K562 (cell line): ENCODE data around the gene ARV1. TPM values are rescaled to one million over a fixed set of nuclear protein-coding genes. Genes with fewer than 3 reads are reported as not detected.
A peak's percentile ranks its signal among the peaks of the same experiment; 100 is the strongest.

Source experiments
- ARID1B ChIP-seq: fragments of 450-650 bp; IDR thresholded peaks from 2 replicates; pipeline ENCODE4 v1.6.1; 2016; ENCODE audit warnings: antibody characterized with exemption, mild to moderate bottlenecking, inconsistent platforms
- CREBBP ChIP-seq: IDR thresholded peaks from one replicate; pipeline ENCODE4 v1.6.1; 2012; ENCODE audit warnings: low read depth, mild to moderate bottlenecking, control low read depth, inconsistent platforms, low read length
- DPF2 ChIP-seq: fragments of 450-650 bp; IDR thresholded peaks from 2 replicates; pipeline ENCODE4 v1.6.1; 2016
- GABPA ChIP-seq: fragments of 200-800 bp; sonication (Bioruptor generic); conservative IDR thresholded peaks from 2 replicates; pipeline ENCODE4 v1.6.1; 2016; ENCODE audit warnings: low read depth, missing genetic modification characterization, missing compliant biosample characterization
- GABPB1 ChIP-seq: sonication (generic); formaldehyde crosslinking; IDR thresholded peaks from 2 replicates; pipeline ENCODE4 v1.8.0; 2022; ENCODE audit warnings: mild to moderate bottlenecking, missing genetic modification reagents
- GABPB2 ChIP-seq: fragments of 250-450 bp; sonication (Bioruptor Pico); conservative IDR thresholded peaks from 2 replicates; pipeline ENCODE4 v1.5.1; 2021; ENCODE audit warnings: mild to moderate bottlenecking
- GTF2F1 ChIP-seq: IDR thresholded peaks from 2 replicates; pipeline ENCODE4 v1.6.1; 2011; ENCODE audit warnings: low read depth, low read length, improper control_type of control experiment
- MBD2 ChIP-seq: sonication (generic); IDR thresholded peaks from 2 replicates; pipeline ENCODE4 v1.6.1; 2016; ENCODE audit warnings: low read depth, borderline replicate concordance
- MTF1 ChIP-seq: fragments of 250-450 bp; sonication (Bioruptor Pico); IDR thresholded peaks from 2 replicates; pipeline ENCODE4 v1.9.0; 2021; ENCODE audit warnings: moderate library complexity, mild to moderate bottlenecking, inconsistent platforms, borderline replicate concordance
- NR2C1 ChIP-seq, 2 experiments: fragments of 450-650 bp; IDR thresholded peaks; 2 replicates each; pipeline ENCODE4 v1.6.1; 2017; ENCODE audit warnings: mild to moderate bottlenecking in 2 of 2, antibody characterized with exemption in 1 of 2, inconsistent platforms in 1 of 2, missing compliant biosample characterization in 1 of 2, missing genetic modification characterization in 1 of 2
- PHTF2 ChIP-seq: fragments of 250-450 bp; sonication (Bioruptor Pico); IDR thresholded peaks from 2 replicates; pipeline ENCODE4 v1.5.0; 2021; ENCODE audit warnings: mild to moderate bottlenecking
- SMARCA4 ChIP-seq: fragments of 450-650 bp; IDR thresholded peaks from 2 replicates; pipeline ENCODE4 v1.6.1; 2016
- SOX6 ChIP-seq: fragments of 450-650 bp; IDR thresholded peaks from 2 replicates; pipeline ENCODE4 v1.6.1; 2014; ENCODE audit warnings: mild to moderate bottlenecking
- TCF3 ChIP-seq: sonication (generic); formaldehyde crosslinking; IDR thresholded peaks from 2 replicates; pipeline ENCODE4 v1.4.0; 2020; ENCODE audit warnings: mild to moderate bottlenecking, missing genetic modification reagents
- TEAD2 ChIP-seq: fragments of 450-650 bp; IDR thresholded peaks from 2 replicates; pipeline ENCODE4 v1.6.1; 2016; ENCODE audit warnings: missing genetic modification characterization, control low read depth, missing compliant biosample characterization
- TRIM24 ChIP-seq, 2 experiments: fragments of 450-650 bp; IDR thresholded peaks; 2 replicates each; pipeline ENCODE4 v1.6.1; 2016
- ZBTB17 ChIP-seq: fragments of 450-650 bp; formaldehyde crosslinking; IDR thresholded peaks from 2 replicates; pipeline ENCODE4 v1.4.0; 2020; ENCODE audit warnings: mild to moderate bottlenecking
- ZBTB7A ChIP-seq: IDR thresholded peaks from 2 replicates; pipeline ENCODE4 v1.6.1; 2011; ENCODE audit warnings: low read depth, mild to moderate bottlenecking, low read length, moderate library complexity, borderline replicate concordance; ENCODE audit not compliant: control insufficient read depth
- ZNF311 ChIP-seq: fragments of 250-450 bp; sonication (Bioruptor Pico); IDR thresholded peaks from 2 replicates; pipeline ENCODE4 v1.4.0; 2020; ENCODE audit warnings: mild to moderate bottlenecking, moderate library complexity
- ZNF668 ChIP-seq: fragments of 250-450 bp; sonication (Bioruptor Pico); IDR thresholded peaks from 2 replicates; pipeline ENCODE4 v1.8.0; 2022; ENCODE audit warnings: mild to moderate bottlenecking, inconsistent platforms
- ZNF785 ChIP-seq: fragments of 250-450 bp; sonication (Bioruptor Pico); IDR thresholded peaks from 2 replicates; pipeline ENCODE4 v1.4.0; 2020; ENCODE audit warnings: mild to moderate bottlenecking
- polyA plus RNA-seq, 8 experiments: library from polyadenylated mRNA; depleted of rRNA in 4 of 8; stranded (reverse) in 5 of 8; unstranded in 3 of 8; fragments of >200 nt; fragmentation: Nextera tagmentation in 2 of 8; fragmentation: Illumina TruSeq in 1 of 8; extraction: Ambion mirVana in 2 of 8; extraction: Trizol in 1 of 8; gene quantifications; 2 replicates each; pipeline versions ENCODE4 v1.2.1 to v1.2.3, GENCODE V29; 2011 to 2014; ENCODE audit warnings: inconsistent platforms in 1 of 8, missing spikeins in 1 of 8
- total RNA-seq, 7 experiments: library from RNA; depleted of rRNA in 6 of 7; stranded (reverse); fragments of >200 nt in 6 of 7; fragmentation: Illumina TruSeq in 2 of 7; extraction: Trizol in 2 of 7; gene quantifications; 2 replicates each; pipeline versions ENCODE4 v1.2.1 to v1.2.3, GENCODE V29; 2011 to 2021; ENCODE audit warnings: low replicate concordance in 1 of 7
- TF ChIP-seq, protein P1 (sequence below): fragments of 450-650 bp; IDR thresholded peaks from 2 replicates; pipeline ENCODE4 v1.6.1; 2018; ENCODE audit not compliant: partially characterized antibody
- TF ChIP-seq, protein P2 (sequence below): fragments of 250-450 bp; sonication (Bioruptor Pico); IDR thresholded peaks from 2 replicates; pipeline ENCODE4 v1.8.0; 2022; ENCODE audit warnings: moderate library complexity, mild to moderate bottlenecking, inconsistent platforms
- TF ChIP-seq, protein P3 (sequence below): sonication (generic); formaldehyde crosslinking; IDR thresholded peaks from 2 replicates; pipeline ENCODE4 v1.9.0; 2022; ENCODE audit warnings: mild to moderate bottlenecking, missing genetic modification reagents

ARV1 gene
- total and polyA plus RNA-seq, 9 of the 15 experiments (the other 6 are each of a cell fraction or from before 2014, with no cell fraction given), result 54.8 to 139 (median 74.0) TPM

DNA sequence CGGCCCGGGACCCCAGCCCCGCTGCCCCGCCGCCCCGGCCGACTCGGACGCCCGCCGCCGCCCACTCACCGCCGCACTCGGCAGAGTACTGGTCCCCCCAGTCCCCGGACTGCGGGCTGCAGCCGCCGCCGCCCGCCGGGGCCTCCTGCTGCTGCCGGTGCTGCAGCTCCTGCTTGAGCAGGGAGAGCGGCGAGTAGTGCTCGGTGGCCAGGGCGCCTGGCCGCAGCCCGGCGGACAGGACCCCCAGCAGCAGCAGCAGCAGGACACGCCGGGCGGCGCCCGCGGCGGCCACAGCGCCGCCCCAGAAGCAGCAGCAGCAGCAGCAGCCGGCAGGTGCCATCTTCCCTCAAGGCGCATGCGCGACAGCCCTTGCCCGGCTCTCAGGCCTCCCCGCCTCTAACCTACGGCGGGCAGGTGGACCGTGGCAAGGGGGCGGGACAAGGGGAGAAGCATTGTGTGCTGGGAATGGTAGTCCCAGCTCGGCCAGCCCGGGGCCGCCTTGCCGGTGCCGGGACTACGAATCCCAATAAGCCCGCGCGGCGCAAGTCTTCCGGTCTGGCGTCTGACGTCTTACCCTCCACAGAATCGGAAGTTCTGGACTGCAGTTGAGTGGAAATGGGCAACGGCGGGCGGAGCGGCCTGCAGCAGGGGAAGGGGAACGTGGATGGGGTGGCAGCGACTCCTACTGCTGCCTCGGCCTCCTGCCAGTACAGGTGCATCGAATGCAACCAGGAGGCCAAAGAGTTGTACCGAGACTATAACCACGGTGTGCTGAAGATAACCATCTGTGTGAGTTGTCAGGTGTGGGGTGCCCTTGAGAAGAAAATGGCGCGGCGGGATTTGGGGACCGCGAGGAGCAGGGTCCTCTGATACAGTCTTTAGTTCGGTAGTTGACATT, at the start of gene ARV1, which contains the start of gene TTC13 (continued):
- peak; percentile 96 for TF ChIP-seq GABPA (tag)
- no peak for TF ChIP-seq MTF1 (CRISPR knock-in tag)
- TF ChIP-seq ARID1B, result no peak; the same call in 1 of the 2 replicates
- TF ChIP-seq SOX6, result peak; percentile 31; the same call in 1 of the 2 replicates
- TF ChIP-seq, protein P1, sequence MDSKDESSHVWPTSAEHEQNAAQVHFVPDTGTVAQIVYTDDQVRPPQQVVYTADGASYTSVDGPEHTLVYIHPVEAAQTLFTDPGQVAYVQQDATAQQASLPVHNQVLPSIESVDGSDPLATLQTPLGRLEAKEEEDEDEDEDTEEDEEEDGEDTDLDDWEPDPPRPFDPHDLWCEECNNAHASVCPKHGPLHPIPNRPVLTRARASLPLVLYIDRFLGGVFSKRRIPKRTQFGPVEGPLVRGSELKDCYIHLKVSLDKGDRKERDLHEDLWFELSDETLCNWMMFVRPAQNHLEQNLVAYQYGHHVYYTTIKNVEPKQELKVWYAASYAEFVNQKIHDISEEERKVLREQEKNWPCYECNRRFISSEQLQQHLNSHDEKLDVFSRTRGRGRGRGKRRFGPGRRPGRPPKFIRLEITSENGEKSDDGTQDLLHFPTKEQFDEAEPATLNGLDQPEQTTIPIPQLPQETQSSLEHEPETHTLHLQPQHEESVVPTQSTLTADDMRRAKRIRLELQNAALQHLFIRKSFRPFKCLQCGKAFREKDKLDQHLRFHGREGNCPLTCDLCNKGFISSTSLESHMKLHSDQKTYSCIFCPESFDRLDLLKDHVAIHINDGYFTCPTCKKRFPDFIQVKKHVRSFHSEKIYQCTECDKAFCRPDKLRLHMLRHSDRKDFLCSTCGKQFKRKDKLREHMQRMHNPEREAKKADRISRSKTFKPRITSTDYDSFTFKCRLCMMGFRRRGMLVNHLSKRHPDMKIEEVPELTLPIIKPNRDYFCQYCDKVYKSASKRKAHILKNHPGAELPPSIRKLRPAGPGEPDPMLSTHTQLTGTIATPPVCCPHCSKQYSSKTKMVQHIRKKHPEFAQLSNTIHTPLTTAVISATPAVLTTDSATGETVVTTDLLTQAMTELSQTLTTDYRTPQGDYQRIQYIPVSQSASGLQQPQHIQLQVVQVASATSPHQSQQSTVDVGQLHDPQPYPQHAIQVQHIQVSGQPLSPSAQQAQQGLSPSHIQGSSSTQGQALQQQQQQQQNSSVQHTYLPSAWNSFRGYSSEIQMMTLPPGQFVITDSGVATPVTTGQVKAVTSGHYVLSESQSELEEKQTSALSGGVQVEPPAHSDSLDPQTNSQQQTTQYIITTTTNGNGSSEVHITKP, result no peak
- peak; percentile 69 for TF ChIP-seq DPF2
- peak; percentile 79 for TF ChIP-seq NR2C1 (IDR thresholded peaks at IDR 0.05)
- TF ChIP-seq NR2C1 (tag; IDR thresholded peaks at IDR 0.05), result peak; percentile 91
- TF ChIP-seq ZBTB7A, result peak; percentile 68; the same call in 1 of the 2 replicates
- peak; percentile 93 for TF ChIP-seq MBD2
- no peak for TF ChIP-seq ZNF311 (CRISPR knock-in tag)
- peak; percentile 96 for TF ChIP-seq GABPB1 (CRISPR knock-in tag)
- no peak; the same call in none of the 2 replicates for TF ChIP-seq TCF3 (CRISPR knock-in tag)
- peak; percentile 65; the same call in 1 of the 2 replicates for TF ChIP-seq GTF2F1
- no peak for TF ChIP-seq TEAD2 (tag)
- 0 out of 4 replicates have a peak, but pooled peaks of 1 of the 2 experiments have one; percentile 41 for TF ChIP-seq TRIM24 (IDR thresholded peaks at IDR 0.05)
- TF ChIP-seq, protein P2, sequence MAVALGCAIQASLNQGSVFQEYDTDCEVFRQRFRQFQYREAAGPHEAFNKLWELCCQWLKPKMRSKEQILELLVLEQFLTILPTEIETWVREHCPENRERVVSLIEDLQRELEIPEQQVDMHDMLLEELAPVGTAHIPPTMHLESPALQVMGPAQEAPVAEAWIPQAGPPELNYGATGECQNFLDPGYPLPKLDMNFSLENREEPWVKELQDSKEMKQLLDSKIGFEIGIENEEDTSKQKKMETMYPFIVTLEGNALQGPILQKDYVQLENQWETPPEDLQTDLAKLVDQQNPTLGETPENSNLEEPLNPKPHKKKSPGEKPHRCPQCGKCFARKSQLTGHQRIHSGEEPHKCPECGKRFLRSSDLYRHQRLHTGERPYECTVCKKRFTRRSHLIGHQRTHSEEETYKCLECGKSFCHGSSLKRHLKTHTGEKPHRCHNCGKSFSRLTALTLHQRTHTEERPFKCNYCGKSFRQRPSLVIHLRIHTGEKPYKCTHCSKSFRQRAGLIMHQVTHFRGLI (CRISPR knock-in tag), result no peak
- no peak for TF ChIP-seq ZNF668
- TF ChIP-seq ZNF785, result no peak
- TF ChIP-seq ZBTB17, result peak; percentile 57; the same call in 1 of the 2 replicates
- no peak for TF ChIP-seq PHTF2 (CRISPR knock-in tag)
- TF ChIP-seq SMARCA4, result peak; percentile 52; the same call in 1 of the 2 replicates
- TF ChIP-seq, protein P3, sequence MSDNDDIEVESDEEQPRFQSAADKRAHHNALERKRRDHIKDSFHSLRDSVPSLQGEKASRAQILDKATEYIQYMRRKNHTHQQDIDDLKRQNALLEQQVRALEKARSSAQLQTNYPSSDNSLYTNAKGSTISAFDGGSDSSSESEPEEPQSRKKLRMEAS (CRISPR knock-in tag), result peak; percentile 91
- no peak for TF ChIP-seq CREBBP
- peak; percentile 44; the same call in 1 of the 2 replicates for TF ChIP-seq GABPB2 (CRISPR knock-in tag)
